Left forelimb (tissue), 1 donor: Measurements from ENCODE around the gene PTPRN2.

Source experiments
- DNase-seq: peaks from one replicate; pipeline ENCODE4 v3.0.0-alpha.2; 2018; ENCODE audit warnings: low spot score

Gene PTPRN2

DNA sequence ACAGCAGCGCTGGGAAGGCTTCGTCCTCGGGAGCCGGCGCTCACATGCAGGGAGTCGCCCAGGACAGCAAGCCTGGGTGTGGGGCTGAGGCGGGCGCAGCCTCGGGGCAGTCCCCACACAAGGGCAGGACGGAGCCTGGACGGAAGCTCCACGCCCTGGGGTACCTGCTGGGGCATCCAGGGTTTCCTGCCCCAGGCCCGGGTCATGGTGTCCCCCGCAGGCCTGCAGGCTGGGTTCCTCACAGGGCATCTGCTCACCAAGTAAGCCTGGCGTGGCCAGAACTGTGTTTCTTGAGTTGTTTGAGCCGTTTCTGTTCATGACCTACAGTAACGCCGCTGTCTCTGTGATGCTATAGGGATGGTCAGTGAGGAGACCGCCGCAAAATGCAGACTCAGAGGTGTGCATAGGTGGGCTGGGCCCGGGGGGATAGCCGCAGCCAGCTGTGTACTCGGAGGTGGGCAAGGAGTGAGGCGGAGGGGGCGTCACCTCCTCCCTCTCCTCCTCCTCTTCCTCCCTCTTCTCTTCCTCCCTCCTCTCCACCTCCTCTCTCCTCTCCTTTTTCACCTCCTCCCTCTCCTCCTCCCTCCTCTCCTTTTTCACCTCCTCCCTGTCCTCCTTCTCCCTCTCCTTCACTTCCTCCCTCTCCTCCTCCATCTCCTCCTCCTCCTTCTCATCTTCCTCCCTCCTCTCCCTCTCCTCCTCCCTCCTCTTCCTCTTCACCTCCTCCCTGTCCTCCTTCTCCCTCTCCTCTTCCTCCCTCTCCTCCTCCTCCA, 811.9 kb downstream of the PTPRN2 start:
- DNase-seq = no peak

DNA sequence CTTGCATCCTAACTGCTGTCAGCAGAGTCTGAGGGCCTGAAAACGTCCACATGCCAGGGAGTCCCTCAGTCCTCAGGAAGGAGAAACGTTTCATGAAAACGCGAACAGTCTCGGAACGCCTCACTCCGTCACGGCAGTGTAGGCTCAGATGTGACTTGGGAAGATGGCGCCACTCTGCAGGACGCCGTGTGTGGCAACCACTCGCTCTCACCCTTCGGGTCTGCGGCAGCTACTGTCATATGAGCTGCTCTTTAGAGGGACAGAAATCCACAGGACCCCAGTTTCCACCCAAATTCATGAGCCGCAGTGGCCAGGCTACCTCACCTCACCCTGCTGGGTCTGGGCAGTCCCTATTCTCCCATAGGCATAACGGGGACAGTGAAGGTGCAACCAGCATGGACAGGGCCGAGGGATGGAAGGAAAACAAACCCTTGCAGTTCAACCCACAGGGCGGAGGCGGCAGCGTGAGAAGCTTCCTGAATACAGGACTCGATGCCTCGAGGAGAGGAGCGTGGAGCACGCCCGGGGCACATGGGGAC, 812.5 kb downstream of the PTPRN2 start:
- no peak for DNase-seq

DNA sequence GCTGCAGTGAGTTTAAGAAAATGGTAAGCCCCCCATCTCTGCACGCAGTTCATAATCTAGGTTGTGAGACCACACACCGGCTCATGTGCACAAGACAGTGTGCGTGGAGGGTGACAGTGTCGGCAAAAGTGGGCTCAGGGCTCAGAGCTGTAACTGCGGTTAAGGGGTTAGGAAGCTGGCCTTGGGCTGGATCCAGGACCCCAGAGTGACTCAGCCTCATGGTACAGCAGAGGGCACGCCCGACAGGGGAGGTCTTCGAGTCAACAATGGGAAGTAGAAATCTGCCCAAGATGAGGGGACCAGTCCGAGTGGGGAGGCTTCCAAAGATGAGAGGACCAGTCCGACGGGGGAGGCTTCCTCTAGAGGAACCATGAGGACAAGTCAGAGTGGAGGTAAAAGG, 813.1 kb downstream of the PTPRN2 start:
- no peak for DNase-seq

DNA sequence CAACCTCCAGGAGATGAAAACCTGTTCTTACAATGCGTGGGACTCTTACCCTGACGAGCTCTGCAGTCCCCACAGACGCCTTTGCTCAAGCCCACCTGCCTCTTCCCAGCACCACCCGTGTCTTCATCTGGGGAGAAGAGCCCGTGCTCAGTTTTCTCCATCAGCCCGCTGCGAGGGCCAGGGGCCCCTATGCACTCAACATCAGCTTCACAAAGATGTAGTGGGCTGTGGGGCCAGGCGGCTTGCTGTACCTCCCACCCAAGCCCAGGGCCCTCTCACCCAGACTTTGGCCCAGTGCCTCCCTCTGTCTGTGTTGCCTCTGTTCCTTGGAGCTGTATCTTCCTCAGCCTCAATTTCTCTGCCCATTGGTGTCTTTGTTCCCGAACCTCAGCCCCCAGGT, 814.3 kb downstream of the PTPRN2 start:
- DNase-seq = no peak

DNA sequence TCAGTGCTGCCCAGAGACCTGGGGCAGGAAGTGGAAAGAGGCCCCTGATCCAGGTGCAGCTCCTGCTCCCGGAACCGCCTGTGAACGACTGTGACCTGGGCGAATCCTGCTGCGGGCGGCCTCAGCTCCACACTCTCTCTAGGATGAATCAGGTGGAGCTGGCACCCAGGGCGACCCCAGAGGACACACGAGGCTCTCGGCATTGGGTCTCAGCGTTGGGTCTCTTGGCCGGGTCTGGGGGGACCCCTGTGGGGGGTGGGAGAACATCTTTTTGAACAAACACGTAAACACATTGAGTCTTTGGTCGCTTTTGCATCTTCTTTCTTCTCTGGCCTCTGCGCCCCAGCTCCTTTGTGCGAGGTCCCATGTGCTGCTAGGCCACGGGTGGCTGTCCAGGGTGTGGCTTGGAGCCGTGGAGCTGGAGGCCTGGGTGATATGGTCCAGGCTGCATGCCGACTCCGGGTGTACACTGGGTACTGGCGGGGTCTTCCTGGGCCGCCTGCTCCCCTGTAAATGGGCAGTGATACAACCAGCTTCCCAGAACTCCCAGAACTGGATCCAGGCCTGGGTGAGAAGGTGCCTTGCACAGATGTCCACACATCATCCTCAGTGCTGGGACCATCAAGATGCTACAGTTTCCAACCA, 815.0 kb downstream of the PTPRN2 start:
- no peak for DNase-seq

DNA sequence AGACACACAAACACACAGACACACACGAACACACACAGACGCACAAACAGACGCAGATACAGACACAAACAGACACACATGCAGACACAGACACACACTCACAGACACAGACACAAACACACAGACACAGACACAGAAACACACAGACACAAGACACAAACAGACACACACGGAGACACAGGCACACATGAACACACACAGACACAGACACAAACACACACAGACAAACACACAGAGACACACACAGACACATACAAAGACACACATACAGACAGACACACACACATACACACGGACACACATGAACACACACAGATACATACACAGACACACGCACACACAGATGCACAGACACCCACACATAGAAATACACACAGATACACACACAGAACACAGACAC, 815.9 kb downstream of the PTPRN2 start:
- DNase-seq = no peak

DNA sequence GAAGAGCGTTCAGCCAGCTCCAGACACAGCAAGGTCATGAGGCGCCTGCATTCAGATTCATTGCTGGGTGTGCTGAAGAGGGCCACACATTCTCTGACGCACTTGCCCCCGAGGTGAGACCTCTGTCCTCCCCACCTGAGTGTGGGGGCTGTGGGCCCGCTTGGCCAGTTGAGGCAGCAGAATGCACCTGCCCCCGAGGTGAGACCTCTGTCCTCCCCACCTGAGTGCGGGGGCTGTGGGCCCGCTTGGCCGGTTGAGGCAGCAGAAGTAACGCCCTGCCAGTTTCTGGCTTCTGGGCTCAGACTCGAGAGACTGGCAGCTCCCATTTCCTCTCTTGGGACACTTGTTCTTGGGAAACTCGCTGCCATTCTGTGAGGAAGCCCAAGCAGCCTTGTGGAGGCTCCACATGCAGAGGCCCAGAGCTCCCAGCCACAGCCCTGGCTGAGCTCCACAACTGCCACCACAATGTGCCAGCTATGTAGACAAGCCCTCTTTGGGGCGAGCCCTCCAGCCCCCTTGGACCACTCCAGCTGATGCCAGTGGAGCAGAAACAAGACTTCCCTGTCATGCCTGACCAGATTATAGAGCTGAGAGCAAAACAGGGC, 816.8 kb downstream of the PTPRN2 start:
- DNase-seq = no peak

DNA sequence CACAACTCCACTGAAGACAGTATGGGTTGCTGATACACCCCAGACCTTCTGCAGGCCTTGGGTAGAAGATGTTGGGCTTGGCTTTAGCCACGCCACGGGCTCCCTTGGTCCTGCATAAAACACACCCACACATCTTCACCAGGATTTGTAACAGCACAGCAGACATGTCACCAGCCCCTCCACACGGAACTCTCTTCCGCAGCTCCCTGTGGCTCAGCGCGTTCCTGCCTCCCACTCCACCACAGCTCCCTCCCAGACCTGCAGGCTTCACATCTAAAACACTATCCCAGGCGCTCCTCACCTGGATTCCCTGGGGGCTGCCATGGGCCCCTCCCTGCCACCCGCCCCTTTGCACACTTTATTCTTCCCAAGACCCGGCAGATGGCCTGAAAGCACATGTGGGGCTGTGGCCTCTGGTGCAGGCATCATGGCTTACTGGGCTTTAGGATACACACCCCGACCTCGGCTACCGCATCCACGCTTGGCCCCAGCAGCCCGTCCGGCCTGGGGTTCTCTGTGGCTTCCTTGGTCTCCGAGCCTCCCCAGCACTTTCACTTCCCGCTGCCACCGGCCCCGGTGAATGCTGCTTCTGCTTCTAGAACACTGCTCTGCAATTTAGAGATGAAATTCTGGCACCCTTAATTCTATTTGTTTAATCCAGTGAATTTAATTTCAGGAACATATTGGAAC, 818.0 kb downstream of the PTPRN2 start:
- no peak for DNase-seq

DNA sequence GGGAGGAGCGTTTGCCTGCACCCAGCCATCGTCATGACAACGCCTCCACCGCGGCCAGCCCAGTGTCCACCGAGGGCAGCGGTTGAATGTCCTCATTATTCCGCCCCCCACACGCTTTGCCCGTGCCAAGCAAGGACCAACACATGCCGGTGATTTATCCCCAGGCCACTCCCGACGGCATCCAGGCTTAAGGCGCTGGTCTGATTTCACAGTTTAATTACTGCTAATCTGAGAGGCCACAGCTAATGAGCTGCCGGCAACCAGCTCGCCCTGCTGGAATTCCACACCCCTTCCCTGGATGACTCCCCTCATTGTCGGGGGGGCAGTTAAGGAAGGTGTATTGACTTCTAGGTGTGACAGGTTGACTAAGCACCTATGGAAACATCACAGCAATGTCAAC, 818.5 kb downstream of the PTPRN2 start:
- DNase-seq = no peak

DNA sequence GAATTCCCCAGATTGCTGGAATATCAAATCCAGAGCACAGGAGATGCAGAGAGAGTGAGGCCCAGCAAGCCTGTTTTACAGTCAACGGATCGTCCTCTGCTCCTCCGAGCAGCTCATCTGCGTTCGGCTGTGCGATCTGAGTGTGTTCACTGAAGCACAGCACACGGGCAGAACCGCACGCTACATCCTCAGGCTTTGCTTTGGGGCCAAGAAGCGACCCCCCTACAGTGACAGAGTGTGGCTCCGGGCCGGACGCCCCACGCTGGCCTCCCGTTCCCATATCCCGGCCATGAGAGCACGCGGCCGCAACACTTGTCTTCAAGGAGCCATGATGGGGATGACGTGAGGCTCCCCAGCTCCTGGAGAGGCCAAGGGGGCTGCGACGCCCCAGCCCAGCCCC, 819.4 kb downstream of the PTPRN2 start:
- no peak for DNase-seq

DNA sequence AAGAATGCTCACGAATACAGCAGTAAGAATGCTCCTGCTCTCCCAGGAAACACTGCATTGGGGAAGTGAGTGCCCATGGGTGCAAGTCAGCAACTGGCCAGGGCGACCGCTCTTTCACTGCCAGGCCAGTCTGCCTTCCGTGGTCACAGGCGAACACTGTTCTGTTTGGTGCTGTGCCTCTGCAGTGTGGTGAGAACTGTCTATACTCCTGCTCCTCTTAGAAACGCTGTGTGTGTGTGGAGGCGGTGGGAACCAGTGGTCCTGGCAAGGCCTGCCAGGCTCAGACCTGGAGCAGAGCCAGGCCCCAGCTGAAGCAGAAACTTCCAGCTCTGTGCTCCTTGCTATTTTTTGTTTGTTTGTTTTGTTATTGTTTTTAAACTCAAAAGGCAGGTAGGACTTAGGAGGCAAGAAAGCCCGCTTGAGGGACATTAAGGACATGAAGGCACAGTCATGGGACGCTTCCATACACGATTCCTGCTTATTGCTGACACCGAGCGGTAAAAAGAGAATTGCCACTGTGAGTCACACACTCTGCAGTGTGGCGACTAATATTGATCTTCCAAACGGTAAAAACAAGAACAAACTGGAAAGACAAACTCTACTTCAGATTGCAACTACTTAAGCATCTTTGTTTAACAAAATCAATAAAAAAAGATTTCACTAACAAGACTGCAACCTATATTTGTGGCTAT, 820.0 kb downstream of the PTPRN2 start:
- DNase-seq = no peak

DNA sequence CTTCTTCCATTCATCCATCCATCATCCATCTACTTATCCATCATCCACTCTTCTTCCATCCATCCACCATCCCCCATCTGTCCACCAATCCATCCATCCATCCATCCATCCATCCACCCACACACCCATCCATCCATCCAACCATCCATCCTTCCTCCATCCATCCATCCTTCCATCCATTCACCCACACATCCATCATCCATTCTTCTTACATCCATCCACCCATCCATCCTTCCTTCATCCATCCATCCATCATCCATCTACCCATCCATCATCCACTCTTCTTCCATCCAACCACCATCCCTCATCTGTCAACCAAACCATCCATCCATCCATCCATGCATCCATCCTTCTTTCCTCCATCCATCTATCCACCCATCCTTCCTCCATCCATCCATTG, 821.5 kb downstream of the PTPRN2 start:
- no peak for DNase-seq

DNA sequence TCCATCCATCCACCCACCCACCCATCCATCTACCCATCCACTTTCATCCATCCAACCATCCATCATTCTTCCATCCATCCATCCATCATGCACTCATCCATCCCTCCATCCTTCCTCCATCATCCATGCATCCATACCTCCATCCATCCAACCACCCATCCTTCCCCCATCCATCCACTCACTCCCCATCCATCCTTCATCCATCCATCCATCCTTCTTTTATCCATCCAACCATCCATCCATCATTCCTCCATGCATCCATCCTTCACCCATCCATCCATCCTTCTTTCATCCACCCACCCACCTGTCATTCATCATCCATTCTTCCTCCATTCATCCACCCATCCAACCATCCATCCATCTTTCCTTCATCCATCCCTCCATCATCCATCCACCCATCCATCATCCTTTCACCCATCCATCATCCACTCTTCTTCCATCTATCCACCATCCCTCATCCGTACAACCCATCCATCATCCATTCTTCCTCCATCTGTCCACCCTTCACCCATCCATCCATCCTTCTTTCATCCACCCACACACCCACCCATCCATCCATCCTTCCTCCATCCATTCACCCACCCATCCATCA, 822.6 kb downstream of the PTPRN2 start:
- no peak for DNase-seq

DNA sequence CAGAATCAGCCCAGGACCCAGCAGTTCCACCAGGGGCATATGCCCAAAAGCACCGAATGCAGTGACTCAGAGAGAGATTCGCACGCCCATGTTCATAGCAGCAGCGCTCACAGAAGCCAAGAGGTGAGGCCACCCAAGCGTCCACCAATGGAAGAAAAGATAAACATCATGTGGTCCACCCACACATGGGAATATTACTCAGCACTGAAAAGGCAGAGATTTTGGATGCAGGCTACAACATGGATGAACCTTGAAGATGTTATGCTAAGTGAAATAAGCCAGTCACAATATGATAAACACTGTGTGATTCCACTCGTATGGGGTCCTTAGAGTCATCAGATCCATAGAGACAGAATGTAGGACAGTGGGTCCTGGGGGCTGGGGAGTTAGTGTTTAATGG, 823.4 kb downstream of the PTPRN2 start:
- no peak for DNase-seq

DNA sequence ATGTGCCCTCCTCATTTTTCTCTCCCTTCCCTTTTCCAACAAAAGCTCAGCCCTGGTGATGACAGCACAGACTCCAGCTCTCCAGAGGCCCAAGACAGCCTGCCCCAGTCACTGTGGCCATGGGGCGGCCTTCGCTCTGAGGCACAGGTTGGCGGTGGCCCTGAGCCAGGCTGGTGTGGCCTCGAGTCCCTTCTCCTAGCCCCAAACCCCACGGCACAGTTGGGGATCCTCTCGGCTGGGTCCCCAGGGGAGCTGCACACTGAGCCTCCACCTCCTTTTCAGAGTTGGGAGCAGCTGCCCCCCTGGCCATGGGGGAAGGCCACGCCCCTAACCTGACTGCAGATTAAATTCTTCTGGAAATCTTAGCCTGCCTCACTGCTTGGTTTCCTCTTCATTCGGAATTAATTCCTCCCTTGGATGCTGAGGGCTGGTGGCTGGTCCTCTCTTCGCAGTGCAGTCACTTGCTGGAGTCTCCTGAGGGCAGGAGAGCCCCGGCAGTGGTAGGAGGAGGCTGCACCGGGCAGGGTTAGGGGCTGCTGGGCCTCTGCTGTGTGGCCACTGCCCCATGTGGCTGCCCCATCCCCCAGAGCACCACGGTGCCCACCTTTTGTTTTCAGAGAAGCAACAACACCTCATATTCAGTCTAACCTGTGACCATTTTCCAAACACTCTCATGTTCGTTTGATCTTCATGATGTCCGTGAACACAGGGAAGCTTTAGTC, 824.2 kb downstream of the PTPRN2 start:
- DNase-seq = no peak

DNA sequence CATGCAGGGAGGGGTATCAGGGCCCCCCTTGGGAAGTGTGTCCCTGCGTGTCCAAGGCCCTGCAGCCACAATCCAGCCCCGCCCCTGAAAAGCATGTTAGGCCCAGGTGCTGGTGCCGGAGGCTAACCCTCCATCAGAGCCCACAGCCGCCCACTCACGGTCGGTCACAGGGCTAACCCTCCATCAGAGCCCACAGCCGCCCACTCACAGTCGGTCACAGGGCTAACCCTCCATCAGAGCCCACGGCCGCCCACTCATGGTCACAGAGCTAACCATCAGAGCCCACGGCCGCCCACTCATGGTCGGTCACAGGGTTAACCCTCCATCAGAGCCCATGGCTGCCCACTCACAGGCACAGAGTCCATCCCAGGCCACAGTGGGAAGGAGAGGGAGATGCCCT, 824.8 kb downstream of the PTPRN2 start:
- DNase-seq = no peak

DNA sequence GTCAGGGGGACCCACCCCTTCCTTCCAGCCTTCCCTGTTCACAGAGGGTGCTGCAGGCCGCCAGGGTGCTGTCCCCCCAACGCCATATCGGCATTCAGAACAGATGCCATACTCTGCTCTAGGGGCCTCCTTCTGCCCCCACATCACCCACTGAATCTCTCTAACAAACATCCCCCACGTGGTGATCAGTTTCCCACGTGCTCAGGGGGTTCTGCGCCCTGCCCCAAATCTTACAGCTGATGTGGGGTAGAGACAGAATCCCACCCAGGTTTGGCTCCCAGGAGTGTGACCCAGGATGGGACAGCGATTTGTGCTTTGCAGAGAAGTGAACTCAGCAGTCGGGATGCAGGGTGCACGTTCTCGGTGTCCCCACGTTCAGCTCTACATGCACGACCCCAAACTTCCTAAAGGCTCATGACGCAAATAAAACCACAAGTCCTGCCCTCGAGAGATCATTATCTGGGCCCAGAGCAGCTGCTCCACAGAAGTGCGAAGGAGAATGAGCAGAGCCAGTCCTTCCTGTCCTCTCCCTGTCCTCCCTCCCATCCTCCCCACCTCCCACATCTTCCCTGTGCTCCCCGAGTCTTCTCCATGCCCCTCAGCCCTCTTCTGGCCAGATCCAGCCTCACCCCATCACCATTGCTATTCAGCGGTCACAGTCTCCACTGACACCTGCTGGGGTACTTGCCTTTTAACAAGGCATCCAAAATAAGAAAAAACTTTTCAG, 827.5 kb downstream of the PTPRN2 start:
- DNase-seq = no peak

DNA sequence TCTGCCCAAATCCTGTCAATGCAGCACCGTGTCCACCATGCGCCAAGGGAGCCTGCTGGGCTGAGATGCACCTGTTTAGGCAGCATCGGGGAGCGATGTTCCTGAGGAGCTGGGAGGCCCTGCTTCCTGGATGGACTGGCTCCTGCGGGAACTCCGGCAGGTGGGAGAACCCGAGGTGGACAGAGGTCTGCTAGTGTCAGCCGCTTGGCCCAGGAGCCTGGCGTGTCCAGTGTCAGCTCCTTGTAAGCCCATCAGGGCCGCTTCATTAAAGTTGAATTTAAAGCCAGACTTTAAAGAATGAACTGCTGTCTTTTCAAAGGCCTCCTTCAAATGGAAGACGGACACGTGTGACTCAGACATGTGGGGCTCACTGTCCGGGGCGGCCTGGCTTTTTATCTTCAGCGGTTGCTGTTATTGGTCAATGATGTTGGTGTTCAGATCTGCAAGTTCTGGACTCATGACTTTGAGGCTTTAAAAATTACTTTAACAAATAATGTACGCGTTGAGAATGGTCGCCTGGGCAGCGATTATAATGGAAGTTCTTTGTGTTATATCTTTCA, 828.3 kb downstream of the PTPRN2 start:
- DNase-seq = no peak

DNA sequence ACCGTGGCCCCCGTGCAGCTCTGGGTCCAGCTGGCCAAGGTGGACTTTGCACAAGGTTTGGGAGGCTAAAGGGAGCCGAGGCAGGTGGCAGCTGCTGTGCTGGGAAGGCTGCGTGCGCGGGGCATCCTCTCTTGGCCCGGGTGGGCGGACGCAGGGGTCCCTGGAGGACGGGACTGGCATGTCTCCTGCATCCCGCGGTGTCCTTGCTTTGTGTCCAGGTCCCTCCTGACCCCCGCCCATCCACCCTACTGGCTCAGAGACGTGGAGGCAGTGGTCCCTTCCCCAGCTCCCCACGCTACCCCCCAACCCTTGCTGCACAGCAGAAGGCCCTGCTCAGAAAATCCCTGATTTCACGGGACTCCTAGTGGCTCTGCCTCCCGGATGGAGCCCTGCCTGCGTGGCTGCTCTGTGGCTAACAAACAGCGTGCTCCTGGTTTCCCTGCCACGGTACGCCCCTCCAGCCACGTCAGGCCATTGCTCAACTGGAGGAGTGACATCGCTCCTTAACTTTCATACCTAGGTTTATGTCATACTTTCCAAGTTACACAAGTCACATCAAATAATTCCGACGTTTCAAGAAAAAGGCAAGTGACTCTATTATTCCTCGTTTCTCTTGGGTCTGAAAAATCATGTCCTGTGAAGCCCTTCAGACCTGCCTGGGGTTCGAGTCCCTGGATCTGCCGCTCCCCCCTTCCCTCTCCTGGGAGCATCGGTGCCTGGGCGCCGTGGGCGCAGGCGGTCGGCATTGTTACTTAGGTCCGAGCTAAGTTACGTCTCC, 829.0 kb downstream of the PTPRN2 start:
- no peak for DNase-seq
